IPS-NIHi7 (cell line): ENCODE measurements around the gene TBXAS1.
A peak's percentile ranks its signal among the peaks of the same experiment; 100 is the strongest.

Experiments used
- DNase-seq: peaks from one replicate; pipeline ENCODE4 v3.0.0; 2012; ENCODE audit warnings: mixed read lengths; ENCODE audit errors: extremely low spot score

Gene TBXAS1

DNA sequence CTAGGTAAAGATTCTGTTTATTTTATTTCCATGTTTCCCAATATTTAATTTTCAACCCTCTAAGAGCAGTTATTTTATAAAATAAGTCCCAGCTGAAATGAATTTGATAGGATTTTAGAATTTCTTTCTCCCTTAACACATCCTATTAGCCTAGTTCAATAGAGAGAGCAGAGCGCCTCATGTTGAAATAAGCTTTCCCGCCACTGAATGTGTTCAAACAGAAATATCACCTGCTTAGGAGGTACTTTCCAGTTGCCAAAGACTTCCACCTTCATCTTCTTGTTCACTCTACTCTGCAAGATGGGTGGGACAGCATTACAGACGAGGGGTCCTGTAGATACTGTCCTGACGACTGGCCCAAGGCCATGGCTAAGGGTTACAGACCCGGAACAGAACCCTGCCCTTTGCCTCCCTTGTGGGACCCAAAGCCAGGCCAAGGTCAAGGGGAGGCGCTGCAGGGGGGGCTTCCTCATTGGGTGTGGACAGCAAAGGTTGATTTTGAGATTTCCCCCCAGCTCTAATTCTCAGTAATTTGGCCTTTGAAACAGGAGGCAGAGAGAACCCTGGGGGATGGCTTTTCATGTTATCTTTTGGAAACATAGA, 171.7 kb downstream of the TBXAS1 start:
- DNase-seq = no peak

GRCh38 chr7:140003913-140004382, 174.9 kb downstream of the TBXAS1 start:
- peak; percentile 77 for DNase-seq

GRCh38 chr7:140004672-140005071, 175.6 kb downstream of the TBXAS1 start:
- no peak for DNase-seq

- no peak for DNase-seq
Measured at GRCh38 chr7:140005341-140005740, 176.3 kb downstream of the TBXAS1 start.

DNA sequence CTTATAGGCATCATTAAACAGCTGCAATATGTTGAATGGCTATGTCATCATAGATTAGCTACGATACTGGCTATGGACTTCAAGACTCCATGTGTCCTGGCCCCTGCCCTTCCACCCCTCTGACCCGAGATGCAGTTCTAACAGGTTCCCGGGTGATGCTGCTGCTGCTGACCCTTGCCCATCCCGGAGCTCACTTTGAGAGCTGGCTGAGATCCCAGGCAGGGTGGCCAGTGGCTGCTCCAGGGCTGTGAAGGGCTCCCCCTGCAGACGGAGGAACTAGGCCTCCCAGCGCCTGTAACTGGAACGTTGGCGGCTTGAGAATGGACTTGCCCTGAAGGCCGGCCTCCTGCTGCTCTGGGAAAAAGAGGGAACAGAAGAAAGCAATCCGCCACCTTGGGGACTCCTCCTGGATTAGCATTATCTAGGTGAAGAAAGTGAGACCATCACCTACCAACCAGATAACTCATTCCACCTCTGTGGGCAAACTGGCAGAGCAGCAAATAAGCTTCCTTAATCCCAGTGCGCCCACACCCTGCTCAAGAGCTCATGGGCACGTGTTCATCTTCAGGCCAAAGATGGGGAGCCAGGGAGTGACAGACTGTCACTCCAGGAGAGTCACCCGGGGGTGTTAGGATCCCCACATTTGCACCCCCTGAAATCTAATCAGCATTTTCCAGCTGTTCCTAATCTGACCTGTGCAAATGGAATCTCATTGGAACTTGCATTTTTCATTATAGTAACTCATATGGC, 176.9 kb downstream of the TBXAS1 start:
- DNase-seq = peak; percentile 90

- DNase-seq = no peak
Measured at GRCh38 chr7:140006600-140006999, 177.5 kb downstream of the TBXAS1 start.

DNA sequence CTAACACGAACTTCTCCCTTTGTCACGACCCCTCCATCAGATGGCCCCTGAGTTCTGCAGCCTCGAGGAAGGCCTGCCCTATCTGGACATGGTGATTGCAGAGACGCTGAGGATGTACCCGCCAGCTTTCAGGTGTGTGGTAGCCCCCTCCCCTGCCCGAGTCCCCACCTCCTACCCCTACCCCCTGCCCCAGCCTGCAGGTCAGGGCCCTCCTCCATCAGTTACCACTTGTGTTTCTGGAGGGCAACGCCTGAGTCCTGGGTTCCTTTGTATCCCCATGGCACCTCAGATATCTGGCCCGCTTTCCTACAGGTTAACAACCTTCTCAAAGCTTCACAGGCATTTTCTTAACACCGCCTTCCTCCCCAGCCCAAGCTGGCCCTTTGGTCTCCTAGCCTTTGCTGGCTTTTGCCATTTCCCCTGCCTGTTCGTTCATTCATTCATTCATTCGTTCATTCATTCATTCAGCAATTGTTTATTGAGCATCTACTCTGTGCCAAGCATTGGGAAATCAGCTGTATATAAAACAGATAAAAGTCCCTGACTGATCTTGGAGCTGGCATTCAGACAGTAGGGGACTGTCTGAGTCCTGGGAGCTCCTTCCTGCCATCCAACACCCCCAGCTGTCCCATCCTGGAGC, 178.1 kb downstream of the TBXAS1 start:
- no peak for DNase-seq

DNA sequence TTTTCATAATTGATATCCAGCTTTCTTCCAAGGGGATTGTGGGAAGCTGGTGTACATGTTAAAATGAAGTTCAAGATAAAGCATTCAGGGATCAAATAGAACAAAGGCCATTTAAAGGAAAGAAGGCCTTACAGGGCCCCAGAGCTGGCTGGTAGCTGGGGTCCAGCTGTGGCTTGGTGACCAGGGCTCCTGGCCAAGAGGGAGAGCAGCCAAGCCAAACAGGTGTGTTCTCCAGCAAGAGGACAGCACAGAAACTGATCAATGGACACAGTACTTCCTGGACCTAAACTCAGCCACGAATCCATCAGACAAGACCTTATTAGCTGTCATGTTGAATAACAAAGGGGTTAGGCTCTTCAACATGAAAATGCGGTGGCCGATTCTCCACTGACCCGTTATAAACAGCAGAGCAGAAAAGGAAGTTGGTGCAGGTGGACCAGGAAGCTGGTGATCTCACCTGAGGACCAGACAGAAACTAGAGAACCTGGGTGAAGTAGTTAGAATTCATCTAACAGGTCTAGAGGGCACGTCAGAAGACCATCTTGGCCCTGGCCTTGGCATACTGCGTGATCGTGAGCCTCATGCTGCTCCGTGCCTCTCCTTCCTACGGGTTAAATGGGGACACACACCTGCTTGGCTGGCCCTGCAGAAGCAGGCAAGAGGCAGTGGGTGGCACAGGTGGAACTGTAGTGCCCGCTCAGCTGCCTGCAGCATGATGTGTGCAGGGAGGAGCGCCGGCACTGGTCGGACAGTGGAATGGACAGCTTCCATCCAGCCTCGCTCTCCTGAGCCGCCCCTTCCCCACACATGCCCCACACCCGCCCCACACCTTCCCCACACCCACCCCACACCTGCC, 179.9 kb downstream of the TBXAS1 start:
- no peak for DNase-seq

- no peak for DNase-seq
Measured at GRCh38 chr7:140009735-140010134, 180.7 kb downstream of the TBXAS1 start.

- DNase-seq = no peak
Measured at GRCh38 chr7:140010194-140010895, 181.3 kb downstream of the TBXAS1 start.

- no peak for DNase-seq
Measured at GRCh38 chr7:140013676-140014075, 184.6 kb downstream of the TBXAS1 start.

GRCh38 chr7:140014123-140014522, 185.1 kb downstream of the TBXAS1 start:
- no peak for DNase-seq

- DNase-seq = no peak
Measured at GRCh38 chr7:140015471-140015970, 186.5 kb downstream of the TBXAS1 start.

- no peak for DNase-seq
Measured at GRCh38 chr7:140016540-140016939, 187.5 kb downstream of the TBXAS1 start.

- no peak for DNase-seq
Measured at GRCh38 chr7:140017034-140017433, 188.0 kb downstream of the TBXAS1 start.

DNA sequence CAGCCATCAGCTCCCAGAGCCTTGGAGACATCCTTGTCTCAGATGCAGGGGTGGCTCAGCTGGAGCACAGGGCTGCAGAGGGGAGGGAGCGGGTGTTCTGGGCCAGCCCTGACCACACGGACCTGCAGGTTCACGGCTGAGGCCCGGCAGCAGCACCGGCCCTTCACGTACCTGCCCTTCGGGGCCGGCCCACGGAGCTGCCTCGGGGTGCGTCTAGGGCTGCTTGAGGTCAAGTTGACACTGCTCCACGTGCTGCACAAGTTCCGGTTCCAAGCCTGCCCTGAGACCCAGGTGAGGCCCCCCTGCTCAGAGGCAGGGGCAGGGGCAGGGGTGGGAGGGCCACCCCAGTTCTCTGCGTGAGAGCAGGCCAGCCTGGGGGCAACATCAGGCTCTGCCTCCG, 188.5 kb downstream of the TBXAS1 start:
- DNase-seq = no peak

DNA sequence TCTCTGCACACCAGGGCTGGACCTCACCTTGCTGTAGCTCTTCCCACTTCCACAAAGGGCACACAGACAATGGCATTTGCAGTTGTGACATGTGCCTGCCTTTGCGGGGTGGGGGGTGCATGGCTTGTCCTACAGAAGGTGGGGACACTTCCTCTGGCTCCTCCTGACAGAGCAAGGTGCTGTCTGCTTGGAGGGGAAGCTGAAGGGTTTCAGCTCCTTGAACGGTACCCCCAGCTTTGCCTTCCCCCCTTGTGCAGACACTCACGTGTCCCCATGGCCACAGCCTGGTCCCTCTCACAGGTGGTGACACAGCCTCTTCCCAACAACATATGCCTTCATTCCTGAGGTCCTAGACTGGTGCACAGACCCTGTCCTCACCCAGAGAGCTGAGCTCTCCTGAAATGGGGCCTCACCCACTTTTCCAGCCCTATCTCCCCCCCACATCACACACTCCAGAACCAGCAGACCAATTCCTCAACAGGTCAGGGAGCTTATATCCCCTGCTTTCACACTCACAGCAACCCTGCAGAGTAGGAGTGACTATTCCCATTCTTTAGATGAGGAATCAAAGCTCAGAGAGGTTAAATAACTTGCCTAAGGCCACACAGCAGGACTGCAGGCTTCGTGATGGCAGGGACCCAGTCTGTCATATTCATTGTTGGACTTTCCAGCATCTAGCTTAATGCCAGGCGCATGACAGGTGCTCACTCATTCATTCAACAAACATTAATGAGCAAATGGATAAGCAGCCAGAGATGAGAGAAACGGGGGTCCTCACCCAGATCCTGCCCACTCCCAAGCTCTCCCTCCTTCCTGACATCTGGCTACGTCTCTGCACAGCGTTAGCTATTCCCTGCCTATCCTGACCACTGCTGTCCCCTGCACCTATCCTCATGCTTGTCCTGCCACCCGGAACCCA, 189.3 kb downstream of the TBXAS1 start:
- DNase-seq = no peak

DNA sequence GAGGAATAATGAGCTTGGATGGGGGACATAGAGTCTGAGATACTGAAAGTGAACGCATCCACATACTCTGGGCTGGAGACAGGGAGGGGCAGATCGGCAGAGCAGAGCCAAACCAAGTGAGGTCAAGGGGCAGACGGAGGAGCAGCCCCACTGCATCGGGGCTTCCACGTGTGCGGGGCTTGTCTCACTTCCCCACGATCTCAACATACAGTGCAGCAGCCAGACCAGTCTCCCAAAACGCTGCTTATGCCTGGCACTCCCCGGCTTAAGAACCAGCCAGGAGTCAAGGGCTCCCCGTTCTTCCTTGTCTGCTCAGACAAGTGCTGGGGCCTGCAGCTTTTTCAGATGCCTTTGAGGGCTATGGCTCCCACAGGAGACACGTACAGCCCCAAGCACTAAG, 190.1 kb downstream of the TBXAS1 start:
- no peak for DNase-seq

DNA sequence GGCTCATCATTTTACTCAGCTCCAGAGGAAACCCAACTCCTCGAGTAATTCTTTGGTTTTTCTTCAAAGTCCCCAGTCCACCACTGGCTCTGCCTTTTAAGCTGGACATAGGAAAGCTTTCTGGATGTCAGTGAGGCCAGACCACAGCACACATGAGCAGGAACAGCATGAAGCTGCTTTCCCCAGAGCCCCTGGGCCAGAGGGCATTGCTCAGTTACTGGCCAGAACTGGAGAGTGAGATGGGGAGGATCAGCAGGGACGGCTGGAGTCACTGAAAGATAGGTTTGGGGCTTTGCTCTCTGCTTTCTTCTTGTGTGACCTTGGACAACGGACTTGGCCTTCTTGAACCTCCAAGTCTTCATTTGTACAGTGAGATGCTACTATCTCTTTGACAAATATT, 190.5 kb downstream of the TBXAS1 start:
- DNase-seq = no peak

DNA sequence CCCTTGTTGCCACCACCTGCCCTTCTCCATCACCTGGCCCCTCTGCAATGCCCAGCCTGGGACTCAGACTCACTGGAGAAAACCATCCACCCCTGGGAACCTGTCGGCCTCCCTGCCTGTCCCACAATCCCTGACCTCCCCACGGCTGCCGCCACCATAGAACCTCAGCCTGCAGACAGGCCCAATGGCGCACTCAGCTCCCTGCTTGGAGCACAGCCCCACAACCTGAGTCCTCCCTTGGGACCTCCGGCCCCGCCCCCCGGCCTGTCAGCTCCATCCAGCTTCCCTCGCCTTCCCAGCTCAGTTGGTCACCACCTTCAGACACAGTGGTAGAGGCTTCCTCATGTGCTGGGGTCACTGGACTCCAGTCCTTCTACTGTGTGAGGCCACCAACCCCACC, 192.5 kb downstream of the TBXAS1 start:
- no peak for DNase-seq
